ENCODE measurements around the gene CA11.

- TF ChIP-seq CTCF (IDR thresholded peaks at IDR 0.05): no peak
- TF ChIP-seq POLR2A (IDR thresholded peaks at IDR 0.05): no peak
Observed at GRCh38 chr19:48660852-48661710, 15.1 kb upstream of the CA11 start.

Measured in heart left ventricle (tissue), 13 donors.